Stimulated activated CD4-positive, alpha-beta T cell treated with anti-CD3 and anti-CD28 coated beads, Interleukin-12 subunit alpha, Interleukin-12 subunit beta, amount 100 ng/mL, for 48 hours (primary cell): ENCODE data around the gene FBLN5.
A peak's percentile ranks its signal among the peaks of the same experiment; 100 is the strongest.
"Not testable (repeated sequence)": the region's sequence is repeated elsewhere in the genome, so short reads cannot be mapped to it uniquely, and the experiment has no call there.

Source experiments
- DNase-seq, 3 donors: peaks; one replicate each; pipeline ENCODE4 v3.0.0-alpha.2; 2020; ENCODE audit warnings: low read depth in 2 of 3, low spot score in 1 of 3

FBLN5 gene

DNA sequence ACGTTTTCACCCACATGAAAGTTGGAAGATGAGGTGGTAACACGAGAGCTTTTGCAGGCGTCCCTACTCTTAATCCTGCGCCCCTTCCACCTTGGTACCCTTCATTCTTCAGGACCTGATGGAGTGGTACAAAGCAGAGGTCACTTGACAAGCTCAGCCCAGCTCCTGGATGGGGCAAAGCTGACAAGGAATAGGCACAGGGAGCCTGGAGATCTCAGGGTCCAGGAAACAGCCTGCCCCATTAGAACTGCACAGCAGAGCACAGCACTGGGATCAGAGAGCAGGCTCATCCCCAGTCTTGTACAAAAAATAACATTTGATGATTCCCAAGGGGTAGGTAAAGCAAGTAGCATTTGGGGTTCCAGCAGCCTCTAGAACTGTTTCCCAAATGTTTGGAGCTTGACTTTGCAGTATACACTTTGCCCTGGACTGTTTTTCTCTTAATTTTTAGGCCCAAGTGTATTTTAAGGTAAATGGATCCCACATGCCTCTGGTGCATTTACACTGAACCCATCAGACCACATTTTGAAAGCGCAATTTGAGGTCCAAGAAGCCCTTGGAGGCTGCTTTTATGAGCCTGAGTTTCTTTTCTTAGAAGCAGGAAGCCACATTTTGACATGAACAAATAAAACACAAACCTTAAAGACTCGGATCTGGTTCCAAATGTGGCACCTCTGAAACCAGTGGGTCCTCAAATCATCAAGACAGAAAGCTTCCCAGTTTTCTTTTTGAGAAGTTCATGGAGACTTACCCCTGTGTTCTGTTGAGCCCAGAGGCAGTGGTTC is 80.8 kb downstream of the FBLN5 start:
- DNase-seq, result no peak

- no peak for DNase-seq
Measured at GRCh38 chr14:91866061-91866460, 81.4 kb downstream of the FBLN5 start.

GRCh38 chr14:91862417-91862816 is 85.1 kb downstream of the FBLN5 start:
- no peak for DNase-seq

DNA sequence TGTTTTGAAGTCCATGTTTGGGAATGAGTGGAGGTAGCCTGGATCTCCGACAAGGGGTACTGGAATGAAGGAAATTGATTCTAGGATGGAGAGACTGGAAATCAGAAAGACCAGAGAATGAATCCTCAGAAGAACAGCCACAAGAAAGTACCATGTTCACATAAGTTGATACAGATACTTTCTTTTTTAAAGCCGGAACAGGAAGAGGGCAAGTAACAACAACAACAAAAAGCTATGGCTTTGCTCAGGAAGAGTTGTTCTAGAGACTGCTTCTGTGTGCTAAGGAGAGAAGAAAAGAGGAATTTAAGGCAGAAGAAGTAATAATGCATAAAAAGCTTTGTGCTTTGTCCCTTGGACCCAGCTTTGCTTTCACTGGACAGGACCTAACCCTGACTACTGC is 86.4 kb downstream of the FBLN5 start:
- no peak for DNase-seq

DNA sequence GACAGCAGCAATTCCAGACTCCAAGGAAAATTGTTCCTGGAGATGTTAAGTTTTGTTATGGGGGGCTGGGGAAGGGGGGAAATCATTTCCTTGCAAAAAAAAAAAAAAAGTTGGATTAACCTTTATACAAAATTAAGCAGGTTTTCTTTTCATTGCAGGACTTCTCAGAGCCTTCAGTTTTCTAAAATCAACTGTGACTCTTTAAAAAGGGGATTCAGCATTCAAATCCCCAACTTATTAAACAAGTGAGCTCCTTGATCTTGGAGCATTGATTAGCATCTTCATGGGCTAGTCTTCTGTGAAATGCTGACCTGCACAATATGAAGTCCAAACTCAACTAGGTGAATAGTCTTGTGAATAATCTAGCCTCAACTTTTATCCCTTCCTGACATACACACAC is 87.3 kb downstream of the FBLN5 start:
- no peak for DNase-seq

- DNase-seq, result no peak
Measured at GRCh38 chr14:91858536-91859275, 88.8 kb downstream of the FBLN5 start.

- DNase-seq, result no peak
Measured at GRCh38 chr14:91857614-91858013, 89.9 kb downstream of the FBLN5 start.

- no peak for DNase-seq
Measured at GRCh38 chr14:91854327-91854934, 93.1 kb downstream of the FBLN5 start.

DNA sequence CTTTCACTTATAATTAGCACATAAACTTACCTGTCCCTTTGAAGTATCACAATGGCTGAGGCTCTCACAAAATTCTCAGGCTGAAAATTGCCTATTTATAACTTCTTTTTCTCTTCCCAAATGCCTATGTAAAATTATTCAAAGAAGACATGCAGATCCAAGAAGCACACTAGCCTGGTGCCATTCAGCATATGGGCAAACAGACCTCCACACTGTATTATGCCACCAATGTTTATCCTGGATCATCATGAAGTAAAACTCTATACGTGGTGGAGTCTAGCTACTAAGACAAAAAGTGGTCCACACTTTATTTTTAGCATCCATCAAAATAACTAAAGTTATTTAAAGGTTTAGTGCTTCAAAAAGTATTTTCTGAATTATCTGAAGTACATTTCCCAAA is 95.9 kb downstream of the FBLN5 start:
- DNase-seq, result no peak

DNA sequence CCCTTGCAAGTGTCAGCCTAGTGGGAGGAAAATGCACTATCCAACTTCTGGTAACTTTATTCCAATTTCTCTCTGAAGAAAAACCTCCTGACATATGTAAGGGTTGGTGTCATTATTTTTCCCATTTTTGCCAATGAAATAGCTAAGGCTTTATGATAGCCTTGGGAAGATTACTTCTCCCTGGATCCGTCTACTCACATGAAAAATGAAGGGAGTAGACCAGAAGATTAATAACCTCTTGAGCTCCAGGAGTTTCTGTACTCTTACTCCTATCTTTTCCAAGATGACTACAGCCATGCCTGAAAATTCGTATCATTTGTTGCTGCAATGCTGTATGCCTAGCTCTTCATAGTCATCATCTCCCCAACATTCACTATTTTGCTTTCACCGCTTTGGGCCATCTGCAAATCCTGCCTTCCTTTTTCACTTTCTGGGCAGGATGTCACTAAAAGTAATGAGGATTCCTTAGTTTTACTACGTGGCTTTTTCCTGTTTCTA is 98.9 kb downstream of the FBLN5 start:
- DNase-seq, result no peak

- DNase-seq, result no peak
Measured at GRCh38 chr14:91847693-91848092, 99.8 kb downstream of the FBLN5 start.

DNA sequence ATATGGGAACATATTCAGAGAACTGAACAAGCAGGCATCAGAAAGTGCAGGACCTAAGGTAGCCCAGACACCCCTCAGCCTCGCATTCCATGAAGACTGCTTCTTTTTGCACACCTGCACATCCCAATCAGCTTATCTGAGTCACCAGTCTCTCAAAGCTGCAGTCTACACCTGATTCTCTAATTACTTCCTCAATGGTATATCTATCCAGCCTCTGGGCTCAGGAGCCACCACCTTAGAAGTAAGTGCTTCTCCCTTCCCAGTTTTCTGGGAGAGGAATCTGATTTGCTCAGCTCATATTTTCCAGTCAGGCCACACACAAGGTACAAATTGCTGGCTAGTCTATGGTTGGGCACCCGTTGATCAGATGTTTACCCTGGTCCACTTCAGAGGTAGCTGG is 101.8 kb downstream of the FBLN5 start:
- DNase-seq, result no peak

- not testable (repeated sequence) for DNase-seq
Measured at GRCh38 chr14:91845056-91845455, 102.4 kb downstream of the FBLN5 start.

DNA sequence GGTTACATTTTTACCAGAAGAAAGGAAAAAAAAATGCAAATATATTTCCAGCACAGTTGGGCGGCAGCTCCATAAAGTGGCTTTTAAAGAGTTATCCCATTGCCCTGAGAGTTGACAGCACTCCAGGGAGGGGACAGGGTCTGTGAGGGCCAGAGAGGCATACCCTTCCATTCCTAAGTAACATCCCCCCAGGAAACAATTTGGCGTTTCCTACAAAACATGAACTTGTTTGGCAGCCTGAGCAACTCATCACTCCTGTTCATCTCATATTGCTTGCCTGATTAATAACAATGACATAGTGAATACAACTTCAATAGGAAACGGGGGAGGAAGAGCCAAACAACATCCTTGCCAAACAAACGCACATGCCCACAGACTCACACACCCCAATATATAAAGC is 103.5 kb downstream of the FBLN5 start:
- DNase-seq, result no peak

DNA sequence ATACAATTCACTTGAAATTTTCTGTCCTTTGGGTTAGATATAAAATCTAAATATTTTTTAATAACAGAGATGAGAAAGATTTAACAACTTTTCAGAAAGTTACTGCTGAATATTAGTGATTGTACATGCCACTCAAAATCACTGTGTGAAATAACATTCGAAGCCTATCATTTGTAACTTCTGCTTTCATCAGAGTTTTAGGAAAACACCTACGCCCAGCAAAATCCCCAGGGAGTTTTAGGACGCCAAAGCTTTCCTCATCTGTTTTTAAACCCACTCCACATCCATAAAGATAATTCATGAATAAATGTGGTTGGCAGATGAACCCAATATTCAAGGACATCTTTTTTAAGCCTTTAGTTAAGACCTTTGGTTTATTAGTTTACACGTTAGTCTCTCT is 104.1 kb downstream of the FBLN5 start:
- no peak for DNase-seq

- no peak for DNase-seq
Measured at GRCh38 chr14:91841065-91841464, 106.4 kb downstream of the FBLN5 start.

DNA sequence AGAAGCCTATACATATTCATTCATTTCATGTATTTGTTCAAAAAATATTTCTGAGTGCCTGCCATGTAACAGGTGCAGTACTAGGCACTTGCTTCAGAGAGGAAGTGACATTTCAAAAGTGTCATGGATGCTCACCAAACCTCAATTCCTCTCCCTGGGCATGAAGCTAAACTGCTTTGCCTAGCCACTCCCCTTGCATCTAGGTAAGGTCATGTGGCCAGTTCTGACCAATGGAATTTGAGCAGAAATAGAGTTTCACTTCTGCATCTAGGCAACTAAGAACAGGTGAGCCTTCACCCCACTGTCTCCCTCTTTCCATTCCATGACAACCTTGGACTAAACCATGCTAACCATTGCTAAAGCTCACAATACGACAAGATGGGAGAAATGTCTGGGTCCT is 107.7 kb downstream of the FBLN5 start:
- DNase-seq, result no peak

DNA sequence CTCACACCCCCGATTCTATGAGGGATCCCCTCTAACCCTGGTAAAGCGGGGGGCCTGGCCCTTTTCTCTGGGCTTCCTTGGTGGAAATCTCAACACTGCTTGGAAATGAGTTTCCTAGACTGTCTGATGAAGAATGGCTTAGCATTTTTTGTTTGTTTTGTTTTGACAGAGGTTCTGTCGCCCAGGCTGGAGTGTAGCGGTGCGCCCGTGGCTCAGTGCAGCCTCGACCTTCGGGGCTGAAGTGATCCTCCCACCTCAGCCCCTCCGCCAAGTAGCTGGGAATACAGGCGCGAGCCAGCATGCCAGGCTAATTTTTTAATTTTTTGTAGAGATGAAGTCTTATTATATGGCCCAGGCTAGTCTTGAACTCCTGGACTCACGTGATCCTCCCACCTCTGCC is 110.4 kb downstream of the FBLN5 start:
- no peak for DNase-seq

GRCh38 chr14:91835920-91836843 is 111.3 kb downstream of the FBLN5 start:
- DNase-seq, result peak; percentile 65 to 89 (median 77)

DNA sequence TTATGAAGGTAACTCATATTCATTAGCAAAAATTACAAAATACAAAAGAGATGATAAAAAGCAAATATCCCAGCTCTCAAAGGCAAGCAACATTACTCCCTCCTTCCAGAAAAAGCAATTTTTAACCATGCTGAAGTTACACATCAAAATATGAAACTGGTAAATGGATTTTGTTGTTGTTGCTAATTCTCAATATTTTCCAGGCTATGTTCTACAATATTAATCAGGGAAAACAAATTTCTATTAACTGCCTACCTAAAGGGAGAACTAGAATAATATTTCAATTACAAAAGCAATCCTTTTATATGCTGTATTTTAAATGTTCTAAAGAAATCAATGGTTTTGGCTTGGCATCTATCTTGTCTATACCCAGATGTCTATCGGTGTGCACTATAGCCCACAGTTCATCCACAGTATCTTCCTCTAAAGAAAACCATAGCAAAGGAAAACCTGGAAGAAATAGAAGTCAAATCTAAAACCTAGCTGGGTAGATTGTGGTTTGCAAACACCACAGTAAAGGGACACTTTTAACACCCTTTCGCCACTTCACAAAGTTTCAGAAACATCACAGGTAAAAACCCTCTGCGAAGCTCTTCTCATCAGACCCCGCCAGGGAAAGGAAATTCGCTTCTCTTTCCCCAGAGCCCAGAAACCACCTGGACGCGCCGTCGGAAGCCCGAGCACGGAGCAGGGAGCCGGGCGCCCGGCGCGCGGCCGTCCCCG is 112.1 kb downstream of the FBLN5 start:
- peak in 1 of 3 donors; percentile 20 for DNase-seq
